Skeletal muscle tissue (tissue), 4 donors: ENCODE measurements around the gene DIAPH2. TPM values are rescaled to one million over a fixed set of nuclear protein-coding genes. Genes with fewer than 3 reads are reported as not detected.

Experiments used
- H3K27ac ChIP-seq: one replicate; pipeline ENCODE4 v1.7.0; 2013; ENCODE audit warnings: mild to moderate bottlenecking, low read depth, low read length, inconsistent platforms
- H3K27me3 ChIP-seq, 3 donors: one replicate each; pipeline ENCODE4 v1.7.0; 2013; ENCODE audit warnings: low read length in 3 of 3; ENCODE audit not compliant: control insufficient read depth in 3 of 3, insufficient read depth in 3 of 3
- H3K36me3 ChIP-seq, 3 donors: one replicate each; pipeline ENCODE4 v1.7.0; 2013; ENCODE audit warnings: low read length in 3 of 3; ENCODE audit not compliant: control insufficient read depth in 3 of 3, insufficient read depth in 3 of 3
- H3K4me1 ChIP-seq, 3 donors: one replicate each; pipeline ENCODE4 v1.7.0; 2013; ENCODE audit warnings: low read length in 3 of 3, mild to moderate bottlenecking in 3 of 3; ENCODE audit not compliant: control insufficient read depth in 3 of 3, insufficient read depth in 3 of 3
- H3K4me3 ChIP-seq, 3 donors: one replicate each; pipeline ENCODE4 v1.7.0; 2013; ENCODE audit warnings: low read length in 3 of 3
- H3K9ac ChIP-seq, 3 donors: one replicate each; pipeline ENCODE4 v1.7.0; 2013; ENCODE audit warnings: low read length in 3 of 3, mild to moderate bottlenecking in 3 of 3, moderate library complexity in 2 of 3, low read depth in 1 of 3
- H3K9me3 ChIP-seq, 3 donors: one replicate each; pipeline ENCODE4 v1.7.0; 2013; ENCODE audit warnings: low read length in 3 of 3; ENCODE audit not compliant: control insufficient read depth in 3 of 3
- total RNA-seq: library from RNA; depleted of rRNA; stranded (reverse); fragments of >200 nt; gene quantifications from one replicate; pipeline ENCODE4 v1.2.3, GENCODE V29; 2014
- donor health status: Osteomylitis.

DIAPH2 gene
- total RNA-seq, 1 donor from 2014 or later = 12.0 TPM

GRCh38 chrX:97461763-97462162 is 777.1 kb downstream of the DIAPH2 start:
- Histone ChIP-seq H3K4me1 (no peaks in the 10 kb centered on the region), H3K36me3 (no peaks in the 10 kb centered on the region), H3K9ac (no peak overlapping the region), H3K4me3 (no peak overlapping the region), H3K27ac (no peak overlapping the region), H3K27me3 (no peaks in the 10 kb centered on the region), H3K9me3 (no peaks in the 10 kb centered on the region)

DNA sequence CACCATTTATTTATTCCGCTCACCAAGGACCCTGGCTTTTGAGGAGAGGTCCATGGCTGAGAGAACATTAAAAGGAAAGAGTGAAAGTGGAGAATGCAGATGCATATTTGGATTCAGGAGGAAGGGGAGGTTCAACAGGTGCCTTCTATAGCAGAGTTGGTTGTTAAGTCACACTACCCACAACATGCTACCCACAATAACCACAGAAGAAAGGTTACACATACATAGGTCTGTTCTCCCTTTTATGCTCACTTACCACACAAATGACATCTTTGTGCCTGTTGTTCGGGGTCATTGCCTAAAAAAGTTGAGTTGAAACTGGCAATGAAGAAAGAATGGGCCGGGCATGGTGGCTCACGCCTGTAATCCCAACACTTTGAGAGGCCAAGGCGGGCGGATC is 786.4 kb downstream of the DIAPH2 start:
- no peak overlapping the region for H3K9ac ChIP-seq
- H3K36me3 ChIP-seq = peaks cover 0 to 3% (median 0%) of the 10 kb centered on the region in 3 donors
- H3K27me3 ChIP-seq = no peaks in the 10 kb centered on the region
- no peak overlapping the region for H3K27ac ChIP-seq
- no peak overlapping the region for H3K4me3 ChIP-seq
- no peaks in the 10 kb centered on the region for H3K9me3 ChIP-seq
- H3K4me1 ChIP-seq = no peaks in the 10 kb centered on the region

- no peaks in the 10 kb centered on the region for H3K9me3 ChIP-seq
- H3K27ac ChIP-seq = no peak overlapping the region
- H3K9ac ChIP-seq = no peak overlapping the region
- H3K27me3 ChIP-seq = no peaks in the 10 kb centered on the region
- no peak overlapping the region for H3K4me3 ChIP-seq
- peaks cover 0 to 3% (median 0%) of the 10 kb centered on the region in 3 donors for H3K36me3 ChIP-seq
- no peaks in the 10 kb centered on the region for H3K4me1 ChIP-seq
These were observed 790.3 kb downstream of the DIAPH2 start for GRCh38 chrX:97474933-97475332.

DNA sequence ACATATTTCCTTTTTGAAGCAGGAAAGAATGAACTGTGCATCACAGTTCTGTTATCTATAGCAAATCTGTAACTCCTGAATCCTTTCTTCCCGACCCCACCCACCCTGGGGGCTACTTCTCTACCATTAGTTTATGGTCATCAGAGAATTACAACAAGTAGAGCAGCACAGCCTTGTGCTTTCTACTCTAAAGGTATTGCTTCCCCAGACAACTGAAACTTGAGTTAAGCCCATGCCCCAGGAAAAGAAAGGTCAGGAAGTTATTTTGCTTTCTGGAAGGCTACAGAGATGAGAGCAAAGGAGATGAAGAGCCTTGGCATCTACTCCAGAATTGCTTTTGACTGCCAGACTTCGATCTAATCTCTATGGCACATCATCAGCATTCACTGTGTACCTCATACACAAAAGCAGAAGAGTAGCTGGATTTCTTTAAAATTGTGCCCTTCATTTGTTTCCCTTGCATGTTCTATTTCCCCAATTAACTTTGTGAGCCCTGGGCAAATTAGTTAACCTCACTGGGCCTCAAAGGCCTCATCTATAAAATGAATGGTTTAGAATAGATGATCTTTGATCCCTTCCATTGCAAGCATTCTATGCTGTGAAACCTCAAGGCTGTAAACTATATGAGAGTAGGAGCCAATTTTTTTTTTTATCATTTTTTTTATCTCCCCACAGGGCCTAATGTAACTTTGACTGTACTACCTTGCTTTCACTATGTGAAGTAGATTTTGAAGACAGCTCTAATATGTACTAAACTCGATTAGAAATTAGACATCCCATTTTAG is 794.7 kb downstream of the DIAPH2 start:
- Histone ChIP-seq H3K9me3 (no peaks in the 10 kb centered on the region), H3K27me3 (no peaks in the 10 kb centered on the region), H3K36me3 (no peaks in the 10 kb centered on the region), H3K9ac (no peak overlapping the region), H3K4me1 (no peaks in the 10 kb centered on the region), H3K4me3 (no peak overlapping the region), H3K27ac (no peak overlapping the region)

- Histone ChIP-seq H3K27me3 (no peaks in the 10 kb centered on the region), H3K36me3 (no peaks in the 10 kb centered on the region)
These were observed 796.6 kb downstream of the DIAPH2 start for GRCh38 chrX:97481228-97481627.

GRCh38 chrX:97482666-97483300 is 798.1 kb downstream of the DIAPH2 start:
- Histone ChIP-seq H3K27me3 (no peaks in the 10 kb centered on the region), H3K36me3 (no peaks in the 10 kb centered on the region), H3K4me1 (no peaks in the 10 kb centered on the region), H3K9me3 (no peaks in the 10 kb centered on the region), H3K9ac (no peak overlapping the region), H3K27ac (no peak overlapping the region), H3K4me3 (no peak overlapping the region)

More at GRCh38 chrX:97481228-97481627, 796.6 kb downstream of the DIAPH2 start:
- Histone ChIP-seq H3K9ac (no peak overlapping the region), H3K27ac (no peak overlapping the region), H3K4me3 (no peak overlapping the region), H3K9me3 (no peaks in the 10 kb centered on the region), H3K4me1 (no peaks in the 10 kb centered on the region)

- Histone ChIP-seq H3K4me1 (no peaks in the 10 kb centered on the region), H3K9ac (no peak overlapping the region), H3K9me3 (no peaks in the 10 kb centered on the region), H3K27ac (no peak overlapping the region), H3K27me3 (peaks cover 0 to 3% (median 0%) of the 10 kb centered on the region in 3 donors), H3K4me3 (no peak overlapping the region), H3K36me3 (no peaks in the 10 kb centered on the region)
These were observed 806.0 kb downstream of the DIAPH2 start for GRCh38 chrX:97490656-97491055.

DNA sequence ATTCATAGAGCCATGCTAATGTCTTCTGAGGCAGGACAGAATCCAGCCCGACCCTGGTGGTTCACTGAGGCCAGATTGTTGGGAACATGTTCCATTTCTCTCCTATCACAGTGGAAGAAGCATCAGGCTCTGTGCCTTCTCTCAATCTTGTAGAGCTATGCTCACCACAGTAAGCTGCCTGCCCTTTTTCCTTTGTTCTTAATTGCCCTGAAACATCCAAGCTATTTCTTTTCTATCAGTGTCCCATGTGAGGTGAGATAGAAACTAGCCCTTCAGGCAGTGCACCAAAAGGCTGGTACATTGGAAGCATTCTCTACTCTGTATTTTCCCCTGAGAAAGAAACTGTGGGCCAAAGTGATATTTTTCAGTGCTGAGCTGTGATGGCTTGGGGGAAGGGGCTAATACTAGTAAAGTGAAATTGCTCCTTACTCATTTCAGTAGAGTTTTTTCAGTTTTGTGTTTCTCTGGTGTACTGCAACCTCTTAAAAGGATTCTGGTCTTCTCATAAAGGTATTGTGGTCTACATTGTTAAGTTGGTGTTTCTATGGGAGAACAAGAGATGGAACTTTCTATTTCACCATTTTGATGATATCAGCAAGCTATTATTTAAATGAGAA is 810.2 kb downstream of the DIAPH2 start:
- H3K9me3 ChIP-seq = no peaks in the 10 kb centered on the region
- H3K4me3 ChIP-seq = no peak overlapping the region
- H3K4me1 ChIP-seq = no peaks in the 10 kb centered on the region
- no peak overlapping the region for H3K27ac ChIP-seq
- H3K36me3 ChIP-seq = no peaks in the 10 kb centered on the region
- peaks cover 0 to 3% (median 0%) of the 10 kb centered on the region in 3 donors for H3K27me3 ChIP-seq
- no peak overlapping the region for H3K9ac ChIP-seq

DNA sequence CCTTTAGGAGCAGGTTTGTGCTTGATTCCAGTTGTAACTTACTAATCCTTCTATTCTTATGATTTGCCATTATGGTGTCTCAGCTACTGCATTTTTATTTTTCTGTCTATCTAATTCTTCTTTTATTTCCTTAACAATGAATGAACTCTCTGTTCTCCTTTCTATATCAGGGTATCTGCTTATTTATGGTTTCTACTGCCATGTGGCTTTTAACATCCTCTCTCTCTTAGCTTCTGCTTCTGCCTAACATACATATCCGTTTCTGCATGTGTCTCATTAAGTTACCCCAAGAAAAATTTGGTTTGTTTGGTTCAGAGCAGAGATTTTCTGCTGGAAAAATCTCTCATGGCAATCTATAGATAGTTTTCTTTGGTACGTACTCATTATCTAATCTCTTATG is 813.5 kb downstream of the DIAPH2 start:
- Histone ChIP-seq H3K9ac (no peak overlapping the region), H3K4me3 (no peak overlapping the region), H3K9me3 (no peaks in the 10 kb centered on the region), H3K4me1 (no peaks in the 10 kb centered on the region), H3K36me3 (no peaks in the 10 kb centered on the region), H3K27me3 (peaks cover 0 to 3% (median 0%) of the 10 kb centered on the region in 3 donors), H3K27ac (no peak overlapping the region)

DNA sequence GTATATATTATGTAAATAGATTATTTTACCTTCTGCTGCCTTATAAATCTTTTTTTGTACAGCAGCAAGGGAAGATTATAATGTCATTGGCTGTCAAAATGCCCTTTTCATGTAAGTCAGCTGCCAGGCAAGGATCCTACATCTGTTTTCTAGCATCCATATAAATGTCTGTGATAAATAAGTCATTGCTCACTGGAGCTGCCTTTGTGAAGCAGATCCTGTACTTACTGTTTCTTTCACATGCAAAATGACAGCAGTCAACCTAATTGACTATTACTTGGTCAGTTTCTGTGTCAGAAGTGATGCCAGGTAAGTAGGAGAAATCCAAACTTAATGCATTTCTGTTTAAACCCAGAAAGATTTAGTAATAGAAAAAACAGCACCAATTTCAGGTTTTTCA is 819.8 kb downstream of the DIAPH2 start:
- no peaks in the 10 kb centered on the region for H3K36me3 ChIP-seq
- H3K4me1 ChIP-seq = no peaks in the 10 kb centered on the region
- H3K9ac ChIP-seq = no peak overlapping the region
- H3K27ac ChIP-seq = no peak overlapping the region
- no peaks in the 10 kb centered on the region for H3K9me3 ChIP-seq
- no peaks in the 10 kb centered on the region for H3K27me3 ChIP-seq
- H3K4me3 ChIP-seq = no peak overlapping the region
